Astrocyte (in vitro differentiated cells and primary cell): ENCODE measurements around the gene HYDIN.

Experiments
- EZH2 ChIP-seq: IDR thresholded peaks from 2 replicates; pipeline ENCODE4 v1.6.1; 2012; ENCODE audit warnings: mild to moderate bottlenecking, low read length, inconsistent platforms; ENCODE audit not compliant: insufficient read depth
- TF ChIP-seq, protein P1 (sequence below): IDR thresholded peaks from 2 replicates; pipeline ENCODE4 v1.5.1; 2011; ENCODE audit warnings: low read depth, mild to moderate bottlenecking, inconsistent platforms, low read length, moderate library complexity; ENCODE audit not compliant: insufficient read depth

DNA sequence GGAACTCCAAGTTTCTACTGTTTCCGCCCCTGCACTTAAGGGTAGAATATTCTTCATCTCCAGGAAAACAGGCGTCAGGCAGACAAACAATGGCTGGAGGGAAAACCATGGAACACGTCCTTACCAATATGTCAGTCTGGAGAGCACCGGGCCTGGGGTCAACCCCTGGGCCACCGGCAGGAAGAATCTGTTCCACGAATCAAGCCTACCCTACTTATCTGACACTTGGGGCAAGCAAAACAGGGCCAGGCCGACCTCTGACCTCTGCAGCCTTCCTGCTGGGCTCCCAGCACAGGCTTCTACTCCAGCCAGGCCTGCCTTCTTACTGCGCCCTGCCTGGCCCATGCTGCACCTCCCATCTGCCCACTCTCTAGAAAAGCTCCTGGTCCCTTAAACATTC, 439.7 kb downstream of the HYDIN start:
- TF ChIP-seq EZH2: no peak
- TF ChIP-seq, protein P1, sequence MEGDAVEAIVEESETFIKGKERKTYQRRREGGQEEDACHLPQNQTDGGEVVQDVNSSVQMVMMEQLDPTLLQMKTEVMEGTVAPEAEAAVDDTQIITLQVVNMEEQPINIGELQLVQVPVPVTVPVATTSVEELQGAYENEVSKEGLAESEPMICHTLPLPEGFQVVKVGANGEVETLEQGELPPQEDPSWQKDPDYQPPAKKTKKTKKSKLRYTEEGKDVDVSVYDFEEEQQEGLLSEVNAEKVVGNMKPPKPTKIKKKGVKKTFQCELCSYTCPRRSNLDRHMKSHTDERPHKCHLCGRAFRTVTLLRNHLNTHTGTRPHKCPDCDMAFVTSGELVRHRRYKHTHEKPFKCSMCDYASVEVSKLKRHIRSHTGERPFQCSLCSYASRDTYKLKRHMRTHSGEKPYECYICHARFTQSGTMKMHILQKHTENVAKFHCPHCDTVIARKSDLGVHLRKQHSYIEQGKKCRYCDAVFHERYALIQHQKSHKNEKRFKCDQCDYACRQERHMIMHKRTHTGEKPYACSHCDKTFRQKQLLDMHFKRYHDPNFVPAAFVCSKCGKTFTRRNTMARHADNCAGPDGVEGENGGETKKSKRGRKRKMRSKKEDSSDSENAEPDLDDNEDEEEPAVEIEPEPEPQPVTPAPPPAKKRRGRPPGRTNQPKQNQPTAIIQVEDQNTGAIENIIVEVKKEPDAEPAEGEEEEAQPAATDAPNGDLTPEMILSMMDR: no peak
